Activated T-helper 1 cell treated with Interleukin-2 at 50 U/mL for 16 hours (primary cell): ENCODE measurements around the gene FSTL5.

Experiments used
- DNase-seq: peaks from one replicate; pipeline ENCODE4 v3.0.0-alpha.2; 2020; ENCODE audit warnings: low read depth

Gene FSTL5

GRCh38 chr4:161444626-161445025 is 719.2 kb downstream of the FSTL5 start:
- no peak for DNase-seq

GRCh38 chr4:161442921-161443320 is 720.9 kb downstream of the FSTL5 start:
- DNase-seq, result no peak

- DNase-seq, result no peak
Observed at GRCh38 chr4:161438096-161438495, 725.7 kb downstream of the FSTL5 start.

GRCh38 chr4:161428180-161428965 is 735.4 kb downstream of the FSTL5 start:
- DNase-seq, result no peak

DNA sequence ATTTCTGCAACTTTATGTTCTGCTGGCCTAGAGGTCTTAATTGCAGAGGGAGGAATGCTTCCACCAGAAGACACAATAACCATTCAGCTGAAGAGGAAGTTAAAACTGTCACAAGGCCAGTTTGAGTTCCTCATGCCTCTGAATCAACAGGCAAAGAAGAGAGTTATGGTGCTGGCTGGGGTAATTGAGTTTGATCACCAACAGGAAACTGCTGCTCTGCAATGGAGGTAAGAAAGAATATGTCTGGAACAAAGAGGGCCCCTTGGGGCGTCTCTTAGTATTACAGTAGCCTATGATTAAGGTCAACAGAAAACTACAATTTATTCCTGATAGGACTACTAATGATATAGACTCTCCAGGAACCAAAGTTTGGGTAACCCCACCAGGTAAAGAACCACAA is 744.0 kb downstream of the FSTL5 start:
- no peak for DNase-seq

- DNase-seq, result no peak
Observed at GRCh38 chr4:161411901-161412300, 751.9 kb downstream of the FSTL5 start.

DNA sequence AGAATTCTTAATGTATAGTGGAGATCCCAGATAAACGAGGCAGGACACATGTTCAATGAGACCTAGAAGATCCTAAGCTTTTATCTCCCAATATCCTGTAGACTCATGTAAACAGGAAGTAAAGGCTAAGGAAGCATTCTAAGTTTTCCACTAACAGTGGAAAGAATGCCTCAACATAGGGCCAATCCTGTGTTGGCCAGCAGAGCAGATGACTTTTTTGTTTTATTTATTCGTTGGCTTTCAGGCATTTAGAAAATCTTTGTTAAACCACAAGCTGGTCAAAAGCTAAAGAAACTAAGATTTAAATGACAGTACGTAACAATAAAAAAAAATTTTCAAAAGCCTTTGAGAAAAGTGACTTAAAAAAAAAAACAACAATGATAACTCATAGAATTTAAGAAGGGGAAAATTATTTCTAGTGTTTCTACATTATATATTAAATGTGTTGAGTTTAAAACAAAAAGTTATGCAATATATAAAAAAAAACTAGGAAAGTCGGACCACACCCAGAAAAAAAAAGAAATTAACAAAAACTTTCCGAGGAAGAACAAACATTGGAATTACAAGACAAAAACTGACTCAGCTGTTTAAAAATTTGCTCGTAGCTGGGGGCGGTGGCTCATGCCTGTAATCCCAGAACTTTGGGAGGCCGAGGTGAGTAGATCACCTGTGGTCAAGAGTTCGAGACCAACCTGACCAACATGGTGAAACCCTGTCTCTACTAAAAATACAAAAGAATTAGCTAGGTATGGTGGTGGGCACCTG is 759.3 kb downstream of the FSTL5 start:
- no peak for DNase-seq

DNA sequence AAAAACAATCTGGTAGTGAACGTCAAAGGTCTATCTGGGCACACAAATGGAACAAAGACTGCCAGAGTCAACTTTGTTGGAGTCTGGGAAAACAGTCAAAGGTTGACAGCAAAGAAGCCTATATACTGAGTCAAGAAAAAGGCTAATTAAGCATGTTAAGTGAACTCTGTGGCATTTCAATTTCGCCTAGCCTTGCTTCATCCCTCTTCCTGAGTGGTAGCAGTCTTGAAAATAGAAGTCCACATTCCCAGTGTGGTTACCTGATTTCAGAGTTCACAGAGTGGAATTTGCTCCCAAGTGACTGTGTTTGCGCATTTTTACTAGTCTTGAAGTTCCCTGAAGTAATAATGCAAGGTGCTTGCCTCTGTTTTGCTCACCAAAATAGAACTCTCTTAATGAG is 760.0 kb downstream of the FSTL5 start:
- DNase-seq, result no peak

- no peak for DNase-seq
Observed at GRCh38 chr4:161393602-161394001, 770.2 kb downstream of the FSTL5 start.

- DNase-seq, result no peak
Observed at GRCh38 chr4:161382655-161383054, 781.1 kb downstream of the FSTL5 start.

DNA sequence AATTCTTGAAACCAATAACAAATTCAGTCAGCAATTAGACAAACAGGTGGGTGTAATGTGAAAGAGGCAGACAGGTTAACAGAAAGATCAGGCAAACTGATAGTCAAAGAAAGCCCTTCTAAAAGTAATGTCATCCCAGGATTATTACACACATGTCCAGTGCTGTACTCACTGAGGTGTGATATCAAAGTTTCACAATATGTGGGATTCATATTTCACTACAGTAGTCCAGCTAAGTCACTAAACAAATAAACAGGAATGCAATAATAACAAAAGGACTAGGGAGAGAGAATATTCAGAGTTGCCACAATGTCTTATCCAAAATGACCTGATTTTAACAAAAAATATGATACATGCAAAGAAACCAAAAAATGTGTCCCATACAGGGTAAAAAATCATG is 787.5 kb downstream of the FSTL5 start:
- DNase-seq, result no peak

DNA sequence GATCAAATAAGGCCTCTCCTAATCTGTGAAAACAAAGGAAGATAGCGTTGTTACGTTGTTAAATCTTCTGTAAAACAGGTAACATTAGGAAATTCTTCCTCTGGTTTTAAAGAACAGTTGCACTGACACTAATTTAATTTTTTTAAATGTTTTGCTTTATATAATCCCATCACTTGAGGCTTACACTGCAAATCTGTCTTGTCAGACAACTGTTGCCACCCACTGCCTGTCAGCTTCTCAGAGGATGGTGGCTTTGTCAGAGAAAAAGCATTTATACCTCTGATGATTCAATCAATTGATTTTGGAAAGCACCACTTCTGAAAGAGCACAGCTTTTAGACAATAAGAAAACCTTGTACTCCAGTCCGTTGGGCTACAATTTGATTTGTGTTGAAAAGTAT is 799.1 kb downstream of the FSTL5 start:
- DNase-seq, result no peak

DNA sequence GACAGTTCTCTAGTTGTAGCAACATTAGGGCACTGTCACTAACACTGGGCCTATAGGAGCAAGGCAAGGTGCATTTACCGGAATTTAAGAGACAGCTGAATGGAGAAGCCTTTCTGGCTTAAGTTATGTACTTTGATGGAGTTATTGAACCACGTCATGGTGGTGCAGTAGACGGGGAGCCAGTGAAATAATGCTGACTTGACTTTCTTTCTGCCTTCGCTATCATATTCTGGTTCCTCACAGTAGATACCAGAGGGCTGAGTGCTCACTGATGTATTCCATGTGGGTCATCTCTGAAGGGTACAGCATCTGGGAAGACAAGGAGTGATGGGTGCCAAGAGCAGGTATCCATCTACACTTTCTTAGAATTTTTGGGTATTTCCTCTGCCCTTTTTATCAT is 802.8 kb downstream of the FSTL5 start:
- DNase-seq, result no peak

- DNase-seq, result no peak
Observed at GRCh38 chr4:161359491-161359890, 804.3 kb downstream of the FSTL5 start.

DNA sequence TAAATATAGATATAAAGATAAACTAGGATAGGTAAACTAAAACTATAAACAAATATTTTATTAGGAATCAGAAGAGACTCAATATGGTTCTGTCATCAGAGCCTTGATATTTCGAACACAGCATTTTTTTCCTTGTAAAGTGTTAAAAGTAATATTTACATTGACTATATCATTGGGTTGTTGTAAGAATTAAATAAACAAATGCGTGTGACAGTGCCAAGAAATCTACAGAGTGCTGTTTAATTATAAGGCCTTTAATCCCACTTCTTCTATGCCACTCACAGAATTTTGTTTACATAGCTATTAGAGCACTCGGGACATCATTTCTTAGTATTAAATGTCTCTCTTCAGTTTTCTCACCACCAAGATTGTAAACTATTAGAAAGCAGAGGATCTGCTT is 807.4 kb downstream of the FSTL5 start:
- no peak for DNase-seq

GRCh38 chr4:161350946-161351345 is 812.9 kb downstream of the FSTL5 start:
- DNase-seq, result no peak

GRCh38 chr4:161345741-161346140 is 818.1 kb downstream of the FSTL5 start:
- DNase-seq, result no peak

DNA sequence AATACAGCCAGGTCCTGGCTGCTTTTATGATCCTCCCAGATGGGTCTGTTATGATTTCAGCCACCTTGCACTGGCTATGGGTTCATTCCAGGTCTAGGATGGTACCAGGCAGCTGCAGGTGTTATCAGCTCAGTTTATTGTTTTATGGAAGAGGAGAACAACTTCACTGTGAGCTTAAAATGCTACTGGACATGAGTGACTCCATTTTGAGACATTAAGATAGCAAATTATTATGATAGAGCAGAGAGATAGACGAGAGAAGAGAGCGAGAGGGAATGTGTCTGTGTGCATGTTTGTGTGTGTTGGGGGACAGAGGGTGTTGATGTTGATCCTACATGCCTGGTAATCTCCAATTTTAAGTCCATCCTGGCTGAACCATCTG is 820.2 kb downstream of the FSTL5 start:
- no peak for DNase-seq

- DNase-seq, result no peak
Observed at GRCh38 chr4:161342881-161343568, 820.8 kb downstream of the FSTL5 start.

- DNase-seq, result no peak
Observed at GRCh38 chr4:161336621-161337020, 827.2 kb downstream of the FSTL5 start.

- DNase-seq, result no peak
Observed at GRCh38 chr4:161336016-161336530, 827.7 kb downstream of the FSTL5 start.
